Stimulated activated CD4-positive, alpha-beta T cell treated with anti-CD3 and anti-CD28 coated beads, Interleukin-4, amount 100 ng/mL, for 48 hours (primary cell): Measurements from ENCODE around the gene TAF4.
"Not testable (repeated sequence)": the region's sequence is repeated elsewhere in the genome, so short reads cannot be mapped to it uniquely, and the experiment has no call there.

Source experiments
- DNase-seq, 2 donors: peaks; one replicate each; pipeline ENCODE4 v3.0.0-alpha.2; 2020; ENCODE audit warnings: low read depth in 2 of 2

TAF4 gene

GRCh38 chr20:62055862-62056115, 9.9 kb downstream of the TAF4 start:
- not testable (repeated sequence) for DNase-seq

GRCh38 chr20:62055106-62055861, 10.4 kb downstream of the TAF4 start:
- DNase-seq, result no peak

- DNase-seq, result no peak
These were observed 11.2 kb downstream of the TAF4 start for GRCh38 chr20:62054451-62054953.

- DNase-seq, result no peak
These were observed 12.1 kb downstream of the TAF4 start for GRCh38 chr20:62053465-62054196.

- DNase-seq, result no peak
These were observed 12.7 kb downstream of the TAF4 start for GRCh38 chr20:62052842-62053464.

GRCh38 chr20:62052336-62052841, 13.3 kb downstream of the TAF4 start:
- DNase-seq, result no peak

- DNase-seq, result no peak
These were observed 14.0 kb downstream of the TAF4 start for GRCh38 chr20:62051546-62052255.

GRCh38 chr20:62051144-62051543, 14.5 kb downstream of the TAF4 start:
- DNase-seq, result no peak

GRCh38 chr20:62050166-62051120, 15.2 kb downstream of the TAF4 start:
- no peak for DNase-seq

GRCh38 chr20:62049342-62050165, 16.1 kb downstream of the TAF4 start:
- no peak for DNase-seq

GRCh38 chr20:62048821-62049291, 16.8 kb downstream of the TAF4 start:
- no peak for DNase-seq

- DNase-seq, result no peak
These were observed 17.3 kb downstream of the TAF4 start for GRCh38 chr20:62048346-62048761.

- no peak for DNase-seq
These were observed 17.9 kb downstream of the TAF4 start for GRCh38 chr20:62047666-62048345.

- DNase-seq, result no peak
These were observed 19.2 kb downstream of the TAF4 start for GRCh38 chr20:62046431-62046830.

- no peak for DNase-seq
These were observed 20.0 kb downstream of the TAF4 start for GRCh38 chr20:62045529-62046285.

- no peak for DNase-seq
These were observed 20.6 kb downstream of the TAF4 start for GRCh38 chr20:62045118-62045517.

- DNase-seq, result no peak
These were observed 21.1 kb downstream of the TAF4 start for GRCh38 chr20:62044631-62045030.

- no peak for DNase-seq
These were observed 22.4 kb downstream of the TAF4 start for GRCh38 chr20:62043131-62043914.
